PC-3 (cell line): Measurements from ENCODE around the gene ARID4A.

Experiments used
- EZH2 ChIP-seq: fragments of 300-600 bp; sonication (generic); IDR thresholded peaks from one replicate; pipeline ENCODE4 v1.6.1; 2017; ENCODE audit warnings: antibody characterized with exemption, mild to moderate bottlenecking, low read length; ENCODE audit not compliant: unreplicated experiment
- EZH2phosphoT487 ChIP-seq: fragments of 300-600 bp; sonication (generic); IDR thresholded peaks from 2 replicates; pipeline ENCODE4 v1.6.1; 2018; ENCODE audit warnings: mild to moderate bottlenecking, antibody characterized with exemption, low read length, borderline replicate concordance
- TF ChIP-seq, protein P1 (sequence below): fragments of 300-600 bp; sonication (generic); conservative IDR thresholded peaks from 2 replicates; pipeline ENCODE4 v1.5.1; 2017; ENCODE audit warnings: antibody characterized with exemption, low read depth, mild to moderate bottlenecking, low read length

DNA sequence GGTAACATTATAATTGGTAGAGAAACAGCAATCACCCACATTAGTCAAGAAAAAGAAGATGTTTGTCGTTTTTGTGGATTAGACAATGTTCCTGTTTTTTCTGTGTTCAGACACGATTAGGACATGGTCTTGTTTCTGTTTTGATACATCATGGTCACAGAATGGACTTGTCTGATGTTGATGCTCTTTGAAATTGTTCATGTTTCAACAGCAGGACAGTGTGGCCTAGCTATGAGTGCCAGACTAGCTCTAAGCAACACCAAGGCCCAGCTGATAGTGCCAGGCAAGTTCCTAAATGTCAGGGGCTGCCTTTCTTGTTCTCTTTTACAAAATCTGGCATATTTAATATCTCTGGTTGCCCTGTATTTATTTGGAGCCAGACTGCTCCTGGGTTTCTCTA is 56.5 kb downstream of the ARID4A start:
- TF ChIP-seq, protein P1, sequence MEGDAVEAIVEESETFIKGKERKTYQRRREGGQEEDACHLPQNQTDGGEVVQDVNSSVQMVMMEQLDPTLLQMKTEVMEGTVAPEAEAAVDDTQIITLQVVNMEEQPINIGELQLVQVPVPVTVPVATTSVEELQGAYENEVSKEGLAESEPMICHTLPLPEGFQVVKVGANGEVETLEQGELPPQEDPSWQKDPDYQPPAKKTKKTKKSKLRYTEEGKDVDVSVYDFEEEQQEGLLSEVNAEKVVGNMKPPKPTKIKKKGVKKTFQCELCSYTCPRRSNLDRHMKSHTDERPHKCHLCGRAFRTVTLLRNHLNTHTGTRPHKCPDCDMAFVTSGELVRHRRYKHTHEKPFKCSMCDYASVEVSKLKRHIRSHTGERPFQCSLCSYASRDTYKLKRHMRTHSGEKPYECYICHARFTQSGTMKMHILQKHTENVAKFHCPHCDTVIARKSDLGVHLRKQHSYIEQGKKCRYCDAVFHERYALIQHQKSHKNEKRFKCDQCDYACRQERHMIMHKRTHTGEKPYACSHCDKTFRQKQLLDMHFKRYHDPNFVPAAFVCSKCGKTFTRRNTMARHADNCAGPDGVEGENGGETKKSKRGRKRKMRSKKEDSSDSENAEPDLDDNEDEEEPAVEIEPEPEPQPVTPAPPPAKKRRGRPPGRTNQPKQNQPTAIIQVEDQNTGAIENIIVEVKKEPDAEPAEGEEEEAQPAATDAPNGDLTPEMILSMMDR = no peak
- TF ChIP-seq EZH2 (no peak), EZH2phosphoT487 (no peak)
